NCI-H128 (cell line): ENCODE results near the gene MITF.

Source experiments
- DNase-seq: peaks from one replicate; lab custom pipeline; 2025; ENCODE audit not compliant: unreplicated experiment; lab: John Stamatoyannopoulos, UW

The MITF gene

DNA sequence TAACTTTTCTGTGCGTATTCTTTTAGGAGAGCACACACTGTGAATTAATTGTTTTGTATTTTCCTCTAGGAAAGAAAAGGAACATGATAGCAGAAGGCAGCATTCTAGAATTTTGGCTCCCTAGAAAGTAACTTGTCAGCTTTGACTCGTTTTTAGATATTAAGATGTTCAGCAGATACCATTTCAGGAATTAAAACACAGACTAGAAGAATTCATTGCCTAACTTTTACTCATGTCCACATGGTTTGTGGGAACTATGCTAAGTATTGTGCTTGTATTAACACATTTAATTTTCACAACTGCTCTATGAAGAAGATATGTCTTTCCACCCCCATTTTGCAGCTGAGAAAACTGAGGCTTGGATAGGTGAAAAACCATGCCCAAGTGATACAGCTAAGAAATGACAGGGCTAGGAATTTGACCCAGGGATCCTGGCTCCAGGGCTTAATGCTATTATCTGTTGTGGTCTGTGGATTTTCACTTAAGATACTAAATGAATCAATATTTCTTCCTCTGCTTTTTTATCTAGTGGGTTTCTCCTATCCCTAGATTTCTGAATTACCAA, 128.8 kb downstream of the MITF start:
- no peak for DNase-seq

DNA sequence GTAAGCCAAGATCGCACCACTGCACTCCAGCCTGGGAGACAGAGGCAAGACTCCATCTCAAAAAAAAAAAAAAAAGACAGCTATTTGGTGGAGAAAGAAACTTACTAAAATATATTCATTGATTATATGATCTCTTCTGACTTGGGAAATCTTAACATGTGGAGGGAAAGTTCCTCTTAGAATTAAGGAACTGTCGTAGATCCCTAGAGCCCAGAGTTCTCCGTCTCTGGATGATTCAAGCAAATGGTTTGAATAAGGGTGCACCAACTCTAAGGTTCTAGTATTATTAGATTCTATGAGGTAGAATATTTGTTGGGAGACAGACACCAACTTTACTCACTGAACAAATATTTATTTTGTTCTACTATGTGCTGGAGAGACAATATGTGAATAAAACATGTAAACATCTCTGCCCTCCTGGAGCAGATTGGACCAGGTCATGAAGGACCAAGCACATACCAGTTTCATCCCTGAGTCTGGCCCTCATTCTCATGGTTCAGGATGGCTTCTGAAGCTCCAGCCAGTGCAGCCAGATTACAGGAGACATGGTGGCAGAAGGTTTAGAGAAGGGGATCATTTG, 129.7 kb downstream of the MITF start:
- no peak for DNase-seq

DNA sequence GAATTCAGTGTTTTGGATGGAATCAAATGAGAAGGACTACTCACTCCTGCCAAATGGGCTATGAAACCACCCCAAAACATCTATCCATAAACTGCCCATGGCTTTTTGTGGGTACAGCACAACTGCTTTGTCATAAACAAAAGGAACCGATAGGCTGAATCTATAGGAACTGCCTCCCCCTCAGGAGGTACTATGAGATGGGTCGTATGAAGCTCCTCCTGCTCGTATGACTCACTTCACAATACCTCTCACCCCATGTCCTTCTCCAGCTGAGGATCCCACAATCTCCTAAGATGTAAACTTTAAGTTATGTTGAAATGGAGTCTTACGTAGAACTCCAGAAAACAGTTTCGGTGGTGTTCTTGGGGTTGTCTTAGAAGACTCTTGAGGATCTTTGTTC, 130.4 kb downstream of the MITF start:
- no peak for DNase-seq

DNA sequence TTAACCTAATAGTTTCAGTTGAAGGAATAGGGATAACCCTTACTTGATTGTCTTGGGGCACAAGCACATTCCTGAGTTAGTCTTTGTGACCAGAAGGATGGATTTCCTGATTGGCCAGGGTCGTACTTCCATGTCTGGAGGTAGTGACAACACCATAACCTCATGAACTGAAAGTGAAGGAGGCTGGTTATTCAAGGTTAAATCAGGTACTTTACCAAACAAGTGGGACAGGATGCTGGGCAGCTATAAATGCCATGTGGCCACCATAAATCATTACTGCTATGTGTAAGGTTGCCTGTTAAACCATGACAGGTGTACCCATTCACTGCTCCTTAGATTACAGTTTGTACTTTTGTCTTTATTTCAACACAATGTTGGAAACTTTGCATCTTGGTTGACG, 132.0 kb downstream of the MITF start:
- DNase-seq = no peak

DNA sequence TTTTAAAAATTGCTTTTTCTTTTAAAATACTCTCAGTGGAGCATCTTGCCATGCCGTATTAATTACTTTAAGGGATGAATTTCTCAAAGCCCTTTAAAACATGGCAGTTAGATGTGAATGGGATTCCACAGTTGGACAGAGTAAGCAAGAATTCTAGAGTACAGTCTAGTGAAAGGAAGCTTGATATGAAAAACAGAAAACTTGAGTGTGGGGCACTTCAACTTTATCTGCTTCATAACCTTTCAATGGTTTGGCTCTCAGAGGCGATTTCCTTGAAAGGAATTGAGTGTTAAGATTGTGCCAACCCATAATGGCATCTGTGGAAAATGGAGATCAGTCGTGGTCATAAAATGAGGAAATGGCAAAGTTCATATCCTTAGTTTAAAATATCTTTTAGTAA, 132.6 kb downstream of the MITF start:
- no peak for DNase-seq

DNA sequence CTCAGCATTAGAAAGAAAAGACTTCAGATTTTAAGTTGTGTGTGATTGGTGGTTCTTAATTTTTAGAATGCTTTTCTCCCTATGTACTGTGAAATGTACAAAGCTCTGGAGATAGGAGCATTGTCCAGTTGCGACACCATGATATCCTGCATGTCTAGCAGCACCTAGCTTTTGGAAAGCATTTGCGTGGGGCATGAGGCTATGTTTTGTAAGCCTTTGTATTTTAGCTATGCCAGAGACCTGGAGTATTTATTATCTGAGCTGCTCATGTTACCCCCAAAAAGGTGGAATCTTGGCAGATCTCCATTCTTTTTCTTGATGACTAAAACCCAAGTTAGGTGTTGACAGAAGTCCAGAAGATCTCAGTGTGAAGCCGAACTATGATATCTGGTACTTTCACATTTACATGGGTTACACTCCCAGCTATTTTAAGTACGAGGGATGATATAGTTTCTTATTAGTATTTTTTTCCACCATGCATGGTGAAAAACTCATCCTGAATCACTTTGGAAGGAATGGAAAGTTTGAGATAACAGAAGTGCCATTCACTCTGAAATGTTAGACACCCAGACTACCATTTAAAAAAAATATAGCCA, 133.6 kb downstream of the MITF start:
- DNase-seq = no peak

DNA sequence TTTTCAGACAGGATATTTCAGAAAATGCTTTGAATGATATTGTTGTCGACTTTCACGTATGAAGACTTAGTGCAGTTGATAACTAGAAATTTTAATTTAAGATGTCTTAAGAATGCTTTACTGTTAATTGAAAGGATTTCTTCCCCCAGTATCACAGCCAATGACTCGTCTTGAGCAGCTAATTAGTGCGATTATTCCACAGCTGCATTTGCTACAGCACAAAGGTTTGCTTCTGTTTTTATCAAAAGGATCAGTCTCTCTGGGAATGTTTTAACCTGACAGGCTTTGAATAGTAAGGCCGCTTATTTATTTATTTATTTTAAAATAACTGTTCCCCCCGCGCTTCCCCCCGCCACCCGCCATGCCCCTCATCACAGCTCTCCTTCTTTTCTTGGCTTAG, 136.8 kb downstream of the MITF start:
- DNase-seq = no peak

DNA sequence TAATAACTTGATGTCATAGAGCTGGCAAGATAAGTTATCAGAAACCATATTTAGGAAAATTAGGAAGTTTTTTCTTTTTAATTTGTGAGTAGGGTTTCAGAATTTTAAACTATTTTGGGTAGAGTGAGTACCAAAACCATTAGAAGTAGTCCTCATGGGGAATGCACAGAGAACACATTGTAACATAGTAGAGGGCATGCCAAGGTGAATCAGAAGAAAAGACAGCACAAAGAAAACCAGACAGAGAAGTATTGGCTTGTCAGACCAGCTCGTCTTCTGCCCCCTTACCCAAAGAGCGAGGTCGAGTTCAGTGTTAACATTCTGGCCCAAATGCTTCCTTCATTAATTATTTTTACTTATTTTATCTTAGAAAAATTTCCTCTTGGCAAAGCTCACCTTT, 139.0 kb downstream of the MITF start:
- DNase-seq = no peak

DNA sequence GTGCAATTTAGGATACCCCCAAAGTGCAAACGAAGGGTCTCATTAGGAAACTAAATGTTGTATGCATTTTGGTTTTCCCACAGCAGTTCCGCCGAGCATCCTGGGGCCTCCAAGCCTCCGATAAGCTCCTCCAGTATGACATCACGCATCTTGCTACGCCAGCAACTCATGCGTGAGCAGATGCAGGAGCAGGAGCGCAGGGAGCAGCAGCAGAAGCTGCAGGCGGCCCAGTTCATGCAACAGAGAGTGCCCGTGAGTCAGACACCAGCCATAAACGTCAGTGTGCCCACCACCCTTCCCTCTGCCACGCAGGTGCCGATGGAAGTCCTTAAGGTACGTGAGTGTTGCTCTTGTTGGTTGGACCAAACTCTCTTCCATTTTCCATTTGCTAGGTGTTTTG, 139.8 kb downstream of the MITF start:
- DNase-seq = no peak

DNA sequence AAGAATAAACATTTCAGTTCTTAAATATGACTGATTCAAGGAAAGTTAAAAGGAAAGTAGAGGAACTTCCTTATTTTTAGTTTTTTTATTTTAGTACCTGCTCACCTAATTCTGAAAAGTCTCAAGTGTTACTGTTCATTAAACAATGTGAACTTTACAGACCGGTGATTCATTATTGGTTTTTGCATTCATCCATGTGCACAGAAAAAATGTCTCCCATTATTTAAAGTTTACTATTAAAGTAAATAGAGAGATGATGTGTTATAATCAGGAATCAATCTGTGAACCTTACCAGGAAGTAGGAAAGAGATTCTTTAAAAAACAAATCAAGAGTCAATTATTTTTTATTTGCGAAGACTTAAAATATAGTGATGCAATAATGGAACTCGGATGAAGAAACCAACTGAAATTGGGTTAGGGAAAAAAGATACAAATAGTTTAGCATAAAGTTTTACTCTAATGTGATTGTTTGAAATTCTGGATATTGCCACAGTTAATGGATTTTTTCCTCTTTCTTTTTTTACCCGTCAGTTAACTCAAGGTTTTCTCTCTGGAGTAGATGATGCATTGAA, 140.9 kb downstream of the MITF start:
- DNase-seq = no peak

DNA sequence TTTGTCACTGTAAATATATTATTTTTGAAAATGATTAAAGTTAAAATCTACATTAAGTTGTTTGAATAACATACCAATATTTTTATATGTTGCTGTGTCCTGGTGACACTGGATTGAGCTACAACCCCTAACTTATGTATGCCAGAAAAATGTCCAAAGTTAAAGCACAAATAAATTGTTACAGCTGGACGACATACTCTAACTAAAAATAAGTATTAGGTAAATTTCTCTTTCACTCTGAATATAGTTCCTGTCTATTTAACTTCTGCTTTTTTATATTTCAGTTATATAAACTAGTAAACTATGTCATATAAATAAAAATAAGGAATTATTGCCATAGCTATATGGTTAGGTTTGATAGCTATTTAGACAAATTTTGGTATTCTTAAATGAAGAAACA, 141.8 kb downstream of the MITF start:
- no peak for DNase-seq

DNA sequence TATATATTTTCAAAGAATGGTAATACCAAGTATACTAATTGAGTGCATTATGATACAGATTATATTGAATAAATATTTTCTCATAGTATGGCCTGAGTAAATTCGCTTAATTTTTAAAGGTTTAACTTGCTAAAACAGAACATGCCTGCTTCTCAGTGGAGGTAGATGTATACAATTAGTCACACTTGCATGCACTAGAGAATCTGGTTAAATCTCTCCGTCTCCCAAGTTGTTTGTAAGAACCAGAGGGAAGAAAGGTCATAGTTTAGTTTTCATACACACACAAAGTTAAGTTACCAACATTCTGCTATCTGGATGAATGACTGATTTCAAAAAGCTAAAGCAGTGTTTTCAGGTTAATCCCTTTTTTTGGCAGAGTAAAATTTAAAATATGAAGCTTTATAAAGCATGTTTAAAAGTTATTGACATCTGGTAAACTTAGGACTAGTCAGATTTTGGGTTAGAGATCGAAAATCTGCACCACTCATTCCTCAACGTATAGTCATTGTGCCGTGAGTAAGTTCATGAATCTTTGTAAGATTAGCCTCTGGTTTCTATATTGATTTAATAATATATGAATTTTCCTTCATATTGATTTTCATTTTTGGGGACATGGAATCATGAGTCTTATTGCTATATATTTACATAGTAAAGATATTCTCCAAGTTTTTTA, 142.6 kb downstream of the MITF start:
- no peak for DNase-seq

DNA sequence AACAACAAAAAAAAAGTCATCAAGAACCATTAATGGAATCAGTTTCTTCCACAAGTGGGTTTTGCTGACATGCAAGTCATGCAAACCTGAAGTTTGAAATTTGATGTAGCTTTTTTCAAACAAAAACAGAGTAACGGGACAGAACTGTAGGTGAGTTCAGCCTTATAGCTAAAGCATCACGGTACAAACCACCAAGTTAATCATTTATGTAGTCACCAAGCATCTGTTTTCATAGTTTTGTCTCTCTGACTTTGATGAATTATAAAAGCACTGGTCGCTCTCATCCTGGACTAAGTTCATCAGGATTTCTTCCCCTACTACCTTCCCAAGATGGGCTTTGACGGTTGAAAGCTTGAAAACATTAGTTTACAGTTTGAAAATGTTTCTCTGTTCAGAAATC, 143.3 kb downstream of the MITF start:
- no peak for DNase-seq

DNA sequence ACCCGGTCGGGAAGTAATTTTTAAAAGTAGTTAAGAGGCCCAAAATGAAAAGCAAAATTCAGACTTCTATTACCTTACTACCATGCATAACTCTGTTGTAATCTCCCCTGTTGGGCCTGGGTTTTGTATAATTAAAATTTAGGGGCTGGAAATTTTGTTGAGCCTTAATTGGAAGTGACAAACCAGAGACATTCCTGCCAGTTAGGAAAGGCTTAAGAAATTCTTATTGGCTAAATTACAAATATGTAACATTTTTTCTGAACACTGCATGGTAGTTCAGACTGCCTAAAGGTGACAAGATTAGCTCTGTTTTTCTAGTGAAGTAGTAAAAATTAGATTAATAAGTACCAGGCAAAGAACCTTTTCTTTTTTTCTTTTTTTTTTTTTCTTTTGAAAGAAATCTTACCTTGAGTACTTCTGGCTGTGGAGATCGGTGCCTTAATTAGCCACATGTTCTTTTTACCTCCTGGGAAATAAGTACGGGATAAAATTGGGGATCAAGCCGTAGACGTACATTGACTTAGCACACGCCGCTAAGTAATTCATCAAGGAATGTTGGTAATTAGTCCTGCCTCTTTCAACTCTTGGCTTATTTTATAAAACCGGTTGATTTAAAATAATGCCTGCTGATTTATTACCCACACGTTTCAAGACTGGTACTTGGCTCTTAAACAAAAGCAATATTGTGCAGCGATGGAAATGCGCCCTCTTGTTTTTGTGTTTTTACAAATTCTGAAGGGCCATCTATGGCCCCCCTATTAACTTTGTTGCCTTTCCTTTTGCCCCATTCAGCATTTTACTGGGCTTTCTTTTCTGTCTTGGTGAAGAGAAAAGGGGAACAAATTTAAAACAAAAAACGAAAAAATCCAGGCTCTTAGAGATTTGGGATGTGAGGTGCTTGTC, 149.0 kb downstream of the MITF start:
- no peak for DNase-seq

DNA sequence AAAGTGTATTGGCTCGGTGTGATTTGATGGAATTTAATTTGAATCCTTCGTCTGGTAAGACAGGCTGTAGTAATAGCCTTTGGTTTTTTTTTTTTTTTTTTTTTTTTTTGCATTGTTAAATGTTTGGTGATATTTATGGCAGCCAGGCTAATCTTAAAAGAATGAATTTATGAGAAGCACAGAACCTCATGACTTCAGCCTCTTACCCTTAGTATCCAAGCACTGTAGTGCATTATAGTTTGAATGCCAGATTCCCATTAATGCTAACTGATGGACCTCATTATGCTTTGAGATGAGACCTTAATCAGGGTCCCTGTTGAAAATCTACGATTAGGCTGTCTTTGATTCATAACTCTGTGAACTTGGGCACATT, 149.7 kb downstream of the MITF start:
- no peak for DNase-seq

DNA sequence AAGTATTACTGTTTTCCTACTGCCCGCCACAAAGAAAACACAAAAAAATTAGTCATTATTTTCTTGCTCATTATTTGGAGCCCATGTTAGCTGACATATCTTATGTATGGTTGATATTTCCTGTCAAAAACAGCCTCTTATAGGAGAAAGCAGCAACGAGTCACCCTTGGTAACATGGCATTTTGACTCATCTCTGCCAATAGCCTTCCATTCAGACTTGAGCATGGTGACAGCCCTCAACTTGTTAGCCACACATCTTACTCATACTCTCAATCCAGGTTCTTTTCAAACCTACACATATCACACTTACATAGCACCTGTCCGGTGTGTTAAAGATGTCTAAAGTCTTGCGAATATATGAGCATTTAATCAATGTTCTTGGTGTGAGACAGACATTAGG, 150.8 kb downstream of the MITF start:
- no peak for DNase-seq

DNA sequence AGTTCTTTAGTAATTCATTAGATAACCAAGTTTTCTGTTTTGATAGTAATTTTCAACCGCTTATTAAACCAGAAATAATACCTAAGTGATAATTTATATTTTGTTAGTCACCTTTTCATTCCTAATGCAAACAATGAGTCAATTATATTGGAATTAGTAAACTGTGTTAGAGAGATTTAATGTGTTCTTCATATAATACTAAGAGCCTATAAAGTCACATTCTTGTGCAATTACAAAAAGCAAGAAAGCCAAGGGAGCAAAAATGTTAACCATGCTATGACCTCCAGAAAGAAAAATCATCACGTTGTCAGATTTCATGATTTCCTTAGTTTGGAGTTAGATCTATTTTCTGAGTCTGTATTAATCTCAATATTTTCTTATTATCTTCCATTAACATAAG, 151.4 kb downstream of the MITF start:
- DNase-seq = no peak

DNA sequence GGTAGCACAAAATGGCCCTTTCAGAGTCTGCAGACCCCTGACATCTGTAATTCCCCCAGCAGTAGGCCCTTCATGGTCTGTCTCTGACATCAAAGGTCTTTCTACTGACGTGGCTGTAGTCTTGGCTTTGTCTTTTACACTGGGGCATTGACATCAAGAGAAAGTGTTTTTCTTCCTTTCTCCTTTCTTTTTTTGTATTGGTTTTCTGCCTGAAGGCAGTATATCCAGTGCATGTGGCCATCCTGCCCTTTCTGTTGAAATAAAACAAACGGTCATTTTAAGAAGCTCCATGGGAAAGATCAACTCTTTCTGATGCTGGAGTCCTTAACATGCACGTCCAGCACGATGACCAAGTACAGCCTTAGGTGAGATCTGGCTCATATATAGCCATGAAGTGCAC, 153.4 kb downstream of the MITF start:
- DNase-seq = no peak

DNA sequence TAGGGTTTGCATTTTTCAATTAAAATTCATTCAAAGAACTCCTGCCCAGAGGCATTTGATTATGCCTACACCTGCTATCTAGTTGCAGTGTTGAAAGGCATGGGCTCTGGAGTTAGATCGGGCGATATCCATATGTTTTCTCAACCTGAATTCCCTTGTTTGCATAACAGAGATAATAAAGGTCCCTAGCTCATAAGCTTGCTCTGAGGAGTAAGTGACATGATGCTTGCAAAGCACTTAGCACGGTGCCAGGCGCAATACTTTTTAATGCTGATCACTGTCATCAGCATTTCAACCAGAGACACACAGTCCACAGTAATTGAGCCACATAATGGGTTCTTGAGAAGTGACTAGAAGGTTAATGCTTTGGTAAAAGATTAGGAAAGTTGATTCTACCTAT, 154.0 kb downstream of the MITF start:
- DNase-seq = no peak

DNA sequence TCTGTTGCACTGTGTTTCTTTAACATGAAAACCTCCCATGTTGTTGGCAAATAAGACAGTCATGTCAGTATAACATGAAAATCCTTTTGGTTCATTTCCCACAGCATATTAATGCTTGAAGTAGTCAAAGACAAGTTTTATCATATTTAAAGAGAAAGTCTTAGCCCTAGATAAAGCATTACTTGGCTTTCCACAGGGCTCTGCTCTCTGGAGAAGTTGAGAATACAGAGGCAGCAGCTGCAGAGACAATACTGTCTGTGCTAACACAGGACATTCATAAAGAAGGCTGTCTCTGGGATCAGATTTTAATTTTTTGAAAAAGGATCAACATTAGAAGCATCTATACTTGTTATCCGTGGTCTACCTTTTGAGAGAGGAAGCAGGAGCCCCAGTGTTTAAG, 156.8 kb downstream of the MITF start:
- DNase-seq = no peak

DNA sequence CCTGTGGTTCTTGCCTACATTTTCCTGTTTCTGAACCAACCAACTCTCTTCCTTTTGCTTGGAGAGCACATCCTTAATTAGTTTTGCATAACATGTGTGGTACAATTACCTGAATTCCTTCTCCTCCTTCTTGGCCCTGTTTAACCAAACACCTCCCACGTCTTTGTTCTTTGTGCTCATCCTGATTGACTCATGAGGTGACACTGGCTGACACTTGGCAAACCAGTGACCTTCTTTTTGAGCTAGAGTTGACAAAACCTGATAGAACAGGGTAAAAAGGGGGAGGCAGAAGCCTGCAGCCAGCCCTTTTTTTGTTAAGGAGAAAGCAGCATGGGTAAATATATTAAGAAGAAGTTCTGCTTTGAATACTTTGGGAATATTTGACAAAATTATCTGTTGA, 161.1 kb downstream of the MITF start:
- no peak for DNase-seq
